GM18508 (cell line): Measurements from ENCODE around the gene ZFHX3.
A peak's percentile ranks its signal among the peaks of the same experiment; 100 is the strongest.
"Not testable (repeated sequence)": the region's sequence is repeated elsewhere in the genome, so short reads cannot be mapped to it uniquely, and the experiment has no call there.

Experiments used
- ATAC-seq: cut with Tn5 transposase; IDR thresholded peaks from one replicate; pipeline ENCODE4 v1.9.1; 2021; ENCODE audit warnings: moderate number of reproducible peaks; ENCODE audit not compliant: insufficient read depth, unreplicated experiment

Gene ZFHX3

GRCh38 chr16:73047536-73048291 is at the start of gene ZFHX3:
Gene ZFHX3, minus strand, starts transcription at chr16:73048128. Its CDS starts 87,983 bp downstream, at chr16:72960145.
- ATAC-seq, result peak; percentile 57

- no peak for ATAC-seq
These were observed 48.6 kb upstream of the ZFHX3 start for GRCh38 chr16:73096510-73096909.

- ATAC-seq, result no peak
These were observed 48.0 kb upstream of the ZFHX3 start for GRCh38 chr16:73095885-73096421.

GRCh38 chr16:73095142-73095820 is 47.4 kb upstream of the ZFHX3 start:
- ATAC-seq, result no peak

GRCh38 chr16:73094371-73094770 is 46.4 kb upstream of the ZFHX3 start:
- no peak for ATAC-seq

- ATAC-seq, result no peak
These were observed 45.5 kb upstream of the ZFHX3 start for GRCh38 chr16:73093146-73094144.

GRCh38 chr16:73092236-73092781 is 44.4 kb upstream of the ZFHX3 start:
- ATAC-seq, result no peak

- no peak for ATAC-seq
These were observed 43.2 kb upstream of the ZFHX3 start for GRCh38 chr16:73091174-73091573.

- ATAC-seq, result no peak
These were observed 41.5 kb upstream of the ZFHX3 start for GRCh38 chr16:73089420-73089819.

- ATAC-seq, result no peak
These were observed 38.2 kb upstream of the ZFHX3 start for GRCh38 chr16:73086108-73086507.

GRCh38 chr16:73083271-73083670 is 35.3 kb upstream of the ZFHX3 start:
- ATAC-seq, result no peak

- ATAC-seq, result not testable (repeated sequence)
These were observed 34.7 kb upstream of the ZFHX3 start for GRCh38 chr16:73082634-73083051.

- no peak for ATAC-seq
These were observed 33.0 kb upstream of the ZFHX3 start for GRCh38 chr16:73080931-73081330.

GRCh38 chr16:73076324-73076810 is 28.4 kb upstream of the ZFHX3 start:
- ATAC-seq, result no peak

GRCh38 chr16:73074382-73074781 is 26.5 kb upstream of the ZFHX3 start:
- no peak for ATAC-seq

- ATAC-seq, result not testable (repeated sequence)
These were observed 24.1 kb upstream of the ZFHX3 start for GRCh38 chr16:73072051-73072450.

GRCh38 chr16:73071131-73071940 is 23.4 kb upstream of the ZFHX3 start:
- no peak for ATAC-seq

GRCh38 chr16:73069581-73070262 is 21.8 kb upstream of the ZFHX3 start:
- ATAC-seq, result no peak
